ENCODE results near the gene CDHR2.

GRCh38 chr5:176501333-176501732 lies 47.8 kb upstream of the CDHR2 start:
- TF ChIP-seq, protein P1, sequence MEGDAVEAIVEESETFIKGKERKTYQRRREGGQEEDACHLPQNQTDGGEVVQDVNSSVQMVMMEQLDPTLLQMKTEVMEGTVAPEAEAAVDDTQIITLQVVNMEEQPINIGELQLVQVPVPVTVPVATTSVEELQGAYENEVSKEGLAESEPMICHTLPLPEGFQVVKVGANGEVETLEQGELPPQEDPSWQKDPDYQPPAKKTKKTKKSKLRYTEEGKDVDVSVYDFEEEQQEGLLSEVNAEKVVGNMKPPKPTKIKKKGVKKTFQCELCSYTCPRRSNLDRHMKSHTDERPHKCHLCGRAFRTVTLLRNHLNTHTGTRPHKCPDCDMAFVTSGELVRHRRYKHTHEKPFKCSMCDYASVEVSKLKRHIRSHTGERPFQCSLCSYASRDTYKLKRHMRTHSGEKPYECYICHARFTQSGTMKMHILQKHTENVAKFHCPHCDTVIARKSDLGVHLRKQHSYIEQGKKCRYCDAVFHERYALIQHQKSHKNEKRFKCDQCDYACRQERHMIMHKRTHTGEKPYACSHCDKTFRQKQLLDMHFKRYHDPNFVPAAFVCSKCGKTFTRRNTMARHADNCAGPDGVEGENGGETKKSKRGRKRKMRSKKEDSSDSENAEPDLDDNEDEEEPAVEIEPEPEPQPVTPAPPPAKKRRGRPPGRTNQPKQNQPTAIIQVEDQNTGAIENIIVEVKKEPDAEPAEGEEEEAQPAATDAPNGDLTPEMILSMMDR (IDR thresholded peaks at IDR 0.05): no peak
- no peak for TF ChIP-seq POLR2A (IDR thresholded peaks at IDR 0.05)

All from lower leg skin (tissue), 3 donors.